Measurements from ENCODE around the gene BEST2. TPM values are rescaled to one million over a fixed set of nuclear protein-coding genes. Genes with fewer than 3 reads are reported as not detected.
A peak's percentile ranks its signal among the peaks of the same experiment; 100 is the strongest.

BEST2 gene
- total RNA-seq, 1 experiment from 2014 or later, result 0.70 TPM

DNA sequence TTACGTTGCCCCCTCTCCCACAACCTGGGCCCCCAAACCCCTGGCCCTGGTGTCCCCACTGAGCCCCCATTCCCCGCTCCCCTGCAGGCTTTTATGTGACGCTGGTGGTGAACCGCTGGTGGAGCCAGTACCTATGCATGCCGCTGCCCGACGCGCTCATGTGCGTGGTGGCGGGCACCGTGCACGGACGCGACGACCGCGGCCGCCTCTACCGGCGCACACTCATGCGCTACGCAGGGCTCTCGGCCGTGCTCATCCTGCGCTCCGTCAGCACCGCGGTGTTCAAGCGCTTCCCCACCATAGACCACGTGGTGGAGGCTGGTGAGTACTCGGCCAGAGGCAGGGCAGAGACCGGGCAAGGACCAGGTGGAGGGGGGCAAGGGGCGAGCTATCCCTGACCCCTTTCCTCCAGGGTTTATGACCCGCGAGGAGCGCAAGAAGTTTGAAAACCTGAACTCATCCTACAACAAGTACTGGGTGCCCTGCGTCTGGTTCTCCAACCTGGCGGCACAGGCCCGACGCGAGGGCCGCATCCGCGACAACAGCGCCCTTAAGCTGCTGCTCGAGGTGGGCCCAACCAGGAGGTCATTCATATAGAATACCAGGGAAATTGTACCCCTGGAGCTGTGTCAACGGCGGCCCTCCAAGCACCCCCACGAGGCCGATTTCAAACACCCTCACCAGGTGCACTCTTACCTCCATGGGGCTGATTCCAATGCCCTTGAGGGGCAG lies 3.0 kb downstream of the BEST2 start:
- Mint-ChIP-seq H3K27ac (ENCODE audit: low read depth, unreplicated experiment) (no peak overlapping the region), H3K9me3 (ENCODE audit: unreplicated experiment) (no peaks in the 10 kb centered on the region), H3K4me1 (ENCODE audit: insufficient read depth, unreplicated experiment) (peaks cover 18% of the 10 kb centered on the region), H3K4me3 (ENCODE audit: unreplicated experiment) (no peak overlapping the region), H3K27me3 (ENCODE audit: insufficient read depth, unreplicated experiment) (no peaks in the 10 kb centered on the region), H3K36me3 (ENCODE audit: insufficient read depth, unreplicated experiment) (no peaks in the 10 kb centered on the region)
- DNase-seq (ENCODE audit: unreplicated experiment), result no peak
- intact Hi-C loops (cut with micrococcal nuclease), result no loop called here
- TF ChIP-seq, protein P1, sequence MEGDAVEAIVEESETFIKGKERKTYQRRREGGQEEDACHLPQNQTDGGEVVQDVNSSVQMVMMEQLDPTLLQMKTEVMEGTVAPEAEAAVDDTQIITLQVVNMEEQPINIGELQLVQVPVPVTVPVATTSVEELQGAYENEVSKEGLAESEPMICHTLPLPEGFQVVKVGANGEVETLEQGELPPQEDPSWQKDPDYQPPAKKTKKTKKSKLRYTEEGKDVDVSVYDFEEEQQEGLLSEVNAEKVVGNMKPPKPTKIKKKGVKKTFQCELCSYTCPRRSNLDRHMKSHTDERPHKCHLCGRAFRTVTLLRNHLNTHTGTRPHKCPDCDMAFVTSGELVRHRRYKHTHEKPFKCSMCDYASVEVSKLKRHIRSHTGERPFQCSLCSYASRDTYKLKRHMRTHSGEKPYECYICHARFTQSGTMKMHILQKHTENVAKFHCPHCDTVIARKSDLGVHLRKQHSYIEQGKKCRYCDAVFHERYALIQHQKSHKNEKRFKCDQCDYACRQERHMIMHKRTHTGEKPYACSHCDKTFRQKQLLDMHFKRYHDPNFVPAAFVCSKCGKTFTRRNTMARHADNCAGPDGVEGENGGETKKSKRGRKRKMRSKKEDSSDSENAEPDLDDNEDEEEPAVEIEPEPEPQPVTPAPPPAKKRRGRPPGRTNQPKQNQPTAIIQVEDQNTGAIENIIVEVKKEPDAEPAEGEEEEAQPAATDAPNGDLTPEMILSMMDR (IDR thresholded peaks at IDR 0.05; ENCODE audit: unreplicated experiment), result no peak
- POLR2A ChIA-PET, result interaction anchor here (0.6 to 1.9 kb wide), 6 partner anchors 11 to 954 kb away, joined by 3 to 4 read pairs (median 3); partner anchors contain the start of genes GET3 and TRIR
- no TSS peak for BruUV-seq (replicated peaks)
- CTCF ChIA-PET, result interaction anchor here (0.7 to 13.2 kb wide), 10 partner anchors 10 to 95 kb away, joined by 3 to 307 read pairs (median 3); partner anchors contain the start of genes JUNB, PRDX2, THSD8 and TRIR

DNA sequence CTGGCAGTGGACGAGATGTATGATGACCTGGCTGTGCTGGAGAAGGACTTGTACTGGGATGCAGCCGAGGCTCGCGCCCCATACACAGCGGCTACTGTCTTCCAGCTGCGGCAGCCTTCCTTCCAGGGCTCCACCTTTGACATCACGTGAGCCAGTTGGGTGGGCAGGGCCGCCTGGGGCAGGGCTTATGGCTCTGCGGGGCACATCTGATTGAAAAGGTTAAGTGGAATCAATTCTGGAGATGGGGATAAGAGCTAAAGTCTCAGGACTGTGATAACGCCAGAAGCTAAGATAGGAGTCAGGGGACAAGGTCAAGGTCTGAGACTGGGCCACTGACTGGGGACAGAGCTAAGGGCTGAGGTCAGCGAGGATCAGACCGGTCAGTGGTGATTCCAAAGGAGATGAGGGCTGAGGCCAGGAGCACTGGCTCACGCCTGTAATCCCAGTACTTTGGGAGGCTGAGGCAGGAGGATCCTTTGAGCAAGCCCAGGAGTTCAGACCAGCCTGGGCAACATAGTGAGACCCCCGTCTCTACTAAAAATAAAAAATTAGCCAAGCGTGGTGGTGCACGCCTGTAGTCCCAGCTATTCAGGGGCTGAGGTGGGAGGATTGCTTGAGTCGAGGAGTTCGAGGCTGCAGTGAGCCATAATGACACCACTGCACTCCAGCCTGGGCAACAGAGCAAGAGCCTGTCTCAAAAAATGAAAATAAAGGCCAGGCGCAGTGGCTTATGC lies 4.7 kb downstream of the BEST2 start:
- no TSS peak for BruUV-seq (replicated peaks)
- Mint-ChIP-seq H3K27me3 (ENCODE audit: insufficient read depth, unreplicated experiment) (no peaks in the 10 kb centered on the region), H3K4me1 (ENCODE audit: insufficient read depth, unreplicated experiment) (peaks cover 6% of the 10 kb centered on the region), H3K4me3 (ENCODE audit: unreplicated experiment) (no peak overlapping the region), H3K27ac (ENCODE audit: low read depth, unreplicated experiment) (no peak overlapping the region), H3K36me3 (ENCODE audit: insufficient read depth, unreplicated experiment) (no peaks in the 10 kb centered on the region), H3K9me3 (ENCODE audit: unreplicated experiment) (no peaks in the 10 kb centered on the region)
- CTCF ChIA-PET, result interaction anchor here (0.6 to 13.2 kb wide), 9 partner anchors 10 to 571 kb away, joined by 3 to 307 read pairs (median 5); partner anchors contain the start of genes JUNB, PRDX2, THSD8 and TNPO2
- POLR2A ChIA-PET, result interaction anchor here (1.8 to 1.9 kb wide), 2 partner anchors 20 to 22 kb away, joined by 4 to 8 read pairs; partner anchors contain the start of genes GET3 and TRIR
- TF ChIP-seq, protein P1 (IDR thresholded peaks at IDR 0.05; ENCODE audit: unreplicated experiment), result no peak
- no peak for DNase-seq (ENCODE audit: unreplicated experiment)
- intact Hi-C loops (cut with micrococcal nuclease), result no loop called here

DNA sequence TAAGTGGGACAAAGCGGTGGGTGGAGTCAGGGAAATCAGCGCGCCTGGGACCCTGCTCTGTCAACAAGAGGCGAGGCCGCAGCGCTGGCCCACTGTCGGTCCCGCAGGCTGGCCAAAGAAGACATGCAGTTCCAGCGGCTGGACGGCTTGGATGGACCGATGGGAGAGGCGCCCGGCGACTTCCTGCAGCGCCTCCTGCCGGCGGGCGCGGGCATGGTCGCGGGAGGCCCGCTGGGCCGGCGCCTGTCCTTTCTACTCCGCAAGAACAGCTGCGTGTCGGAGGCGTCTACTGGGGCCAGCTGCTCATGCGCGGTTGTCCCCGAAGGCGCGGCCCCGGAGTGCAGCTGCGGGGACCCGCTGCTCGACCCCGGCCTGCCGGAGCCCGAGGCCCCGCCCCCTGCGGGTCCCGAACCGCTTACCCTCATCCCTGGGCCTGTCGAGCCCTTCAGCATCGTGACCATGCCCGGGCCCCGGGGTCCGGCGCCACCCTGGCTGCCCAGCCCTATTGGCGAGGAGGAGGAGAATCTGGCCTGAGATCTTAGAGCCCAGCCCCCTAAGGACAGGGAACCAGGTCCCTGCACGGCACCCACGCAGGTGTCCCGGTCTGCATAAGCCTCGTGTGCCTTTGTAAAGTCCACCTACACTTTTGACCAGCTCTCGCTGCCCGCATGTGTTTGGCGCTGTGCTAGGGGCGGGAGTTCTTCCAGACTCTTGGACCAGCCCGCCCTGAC lies 6.1 kb downstream of the BEST2 start:
- intact Hi-C loops (cut with micrococcal nuclease), result loop anchor here (1.0 kb wide), 2 partner anchors 24 to 40 kb away; no protein-coding TSS in a partner anchor
- Mint-ChIP-seq H3K36me3 (ENCODE audit: insufficient read depth, unreplicated experiment) (no peaks in the 10 kb centered on the region), H3K9me3 (ENCODE audit: unreplicated experiment) (no peaks in the 10 kb centered on the region), H3K4me3 (ENCODE audit: unreplicated experiment) (peak overlapping the region; percentile 35), H3K27me3 (ENCODE audit: insufficient read depth, unreplicated experiment) (no peaks in the 10 kb centered on the region), H3K4me1 (ENCODE audit: insufficient read depth, unreplicated experiment) (peaks cover 5% of the 10 kb centered on the region), H3K27ac (ENCODE audit: low read depth, unreplicated experiment) (no peak overlapping the region)
- TF ChIP-seq, protein P1 (IDR thresholded peaks at IDR 0.05; ENCODE audit: unreplicated experiment), result peak; percentile 97
- DNase-seq (ENCODE audit: unreplicated experiment), result peak; percentile 72
- no TSS peak for BruUV-seq (replicated peaks)
- ChIA-PET CTCF (interaction anchor here (0.6 to 13.2 kb wide), 18 partner anchors 9 to 108 kb away, joined by 3 to 307 read pairs (median 6); partner anchors contain the start of genes JUNB, PRDX2, THSD8 and TNPO2), POLR2A (interaction anchor here (1.0 to 3.4 kb wide), 6 partner anchors 8 to 38 kb away, joined by 3 to 14 read pairs (median 4); partner anchors contain the start of genes GET3 and TRIR)
